Hepatocyte (in vitro differentiated cells): Measurements from ENCODE around the gene SLU7. TPM values are rescaled to one million over a fixed set of nuclear protein-coding genes. Genes with fewer than 3 reads are reported as not detected.

ENCODE experiments used
- DNase-seq: peaks from one replicate; pipeline ENCODE4 v3.0.0-alpha.2; 2016; ENCODE audit warnings: low spot score
- H2AFZ ChIP-seq: fragments of 200-600 bp; sonication (generic); 2 replicates; pipeline ENCODE4 v1.6.0; 2016; ENCODE audit warnings: antibody characterized with exemption, mild to moderate bottlenecking
- H3K27ac ChIP-seq: fragments of 200-600 bp; sonication (generic); 2 replicates; pipeline ENCODE4 v1.5.1; 2016; ENCODE audit warnings: mild to moderate bottlenecking
- H3K27me3 ChIP-seq: fragments of 200-600 bp; sonication (generic); 2 replicates; pipeline ENCODE4 v1.6.1; 2016
- H3K36me3 ChIP-seq: fragments of 200-600 bp; sonication (generic); replicated peaks from 2 replicates; pipeline ENCODE4 v1.5.1; 2016; ENCODE audit warnings: low read depth; ENCODE audit not compliant: insufficient read depth
- H3K4me1 ChIP-seq: fragments of 200-600 bp; sonication (generic); 2 replicates; pipeline ENCODE4 v1.5.1; 2016; ENCODE audit warnings: mild to moderate bottlenecking, moderate library complexity; ENCODE audit not compliant: insufficient read depth
- H3K4me2 ChIP-seq: fragments of 200-600 bp; sonication (generic); 2 replicates; pipeline ENCODE4 v1.6.0; 2016
- H3K4me3 ChIP-seq: fragments of 200-600 bp; sonication (generic); 2 replicates; pipeline ENCODE4 v1.5.1; 2016; ENCODE audit warnings: mild to moderate bottlenecking
- H3K79me2 ChIP-seq: fragments of 200-600 bp; sonication (generic); 2 replicates; pipeline ENCODE4 v1.6.0; 2017; ENCODE audit warnings: mild to moderate bottlenecking
- H3K9me2 ChIP-seq: fragments of 200-600 bp; sonication (generic); replicated peaks from 2 replicates; pipeline ENCODE4 v1.6.0; 2017; ENCODE audit warnings: mild to moderate bottlenecking; ENCODE audit not compliant: insufficient read depth
- H3K9me3 ChIP-seq: fragments of 200-600 bp; sonication (generic); 2 replicates; pipeline ENCODE4 v1.5.1; 2016; ENCODE audit warnings: low read depth, mild to moderate bottlenecking
- H4K20me1 ChIP-seq: fragments of 200-600 bp; sonication (generic); 2 replicates; pipeline ENCODE4 v1.6.0; 2016; ENCODE audit warnings: mild to moderate bottlenecking; ENCODE audit not compliant: insufficient read depth, poor library complexity, severe bottlenecking
- CTCF ChIP-seq: fragments of 200-600 bp; sonication (generic); IDR thresholded peaks from 2 replicates; pipeline ENCODE4 v1.5.1; 2016; ENCODE audit warnings: antibody characterized with exemption, mild to moderate bottlenecking; ENCODE audit not compliant: poor library complexity
- EZH2 ChIP-seq: fragments of 200-600 bp; sonication (generic); IDR thresholded peaks from 2 replicates; pipeline ENCODE4 v1.6.1; 2016; ENCODE audit warnings: antibody characterized with exemption, mild to moderate bottlenecking, borderline replicate concordance
- EZH2phosphoT487 ChIP-seq: fragments of 200-600 bp; sonication (generic); IDR thresholded peaks from one replicate; pipeline ENCODE4 v1.6.1; 2018; ENCODE audit warnings: antibody characterized with exemption, mild to moderate bottlenecking, low read depth, moderate library complexity; ENCODE audit not compliant: unreplicated experiment, severe bottlenecking
- WGBS: methylation state at CpG from one replicate; pipeline ENCODE4 v1.1.6; 2016; ENCODE audit warnings: low lambda C conversion rate; ENCODE audit errors: missing lambda C conversion rate; 5-methylcytosine and 5-hydroxymethylcytosine counted together
- polyA plus RNA-seq: library from polyadenylated mRNA; unstranded; fragments of >200 nt; fragmentation: Nextera tagmentation; extraction: Ambion mirVana; gene quantifications from 2 replicates; pipeline ENCODE4 v1.2.1, GENCODE V29; 2016
- total RNA-seq: library from RNA; depleted of rRNA; stranded (reverse); fragments of >200 nt; gene quantifications from 2 replicates; pipeline ENCODE4 v1.2.3, GENCODE V29; 2014

The SLU7 gene
- total and polyA plus RNA-seq, 2 experiments from 2014 or later: 45.0 to 62.5 TPM

DNA sequence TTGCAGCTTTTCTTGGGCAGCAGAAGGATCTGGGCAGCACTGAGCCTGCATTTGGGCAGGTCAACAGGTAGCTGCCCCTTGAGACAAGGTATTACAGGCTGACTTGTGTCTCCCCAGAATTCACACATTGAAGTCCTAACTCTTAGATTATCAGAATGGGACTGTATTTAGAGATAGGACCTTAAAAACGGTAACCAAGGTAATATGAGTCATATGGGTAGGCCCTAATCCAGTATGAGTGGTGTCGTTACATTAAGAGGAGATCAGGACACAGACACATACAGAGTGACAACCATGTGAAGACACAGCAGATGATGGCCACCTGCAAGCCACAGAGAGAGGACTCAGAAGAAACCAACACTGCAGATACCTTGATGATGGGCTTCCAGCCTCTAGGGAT, 51.6 kb downstream of the SLU7 start:
- peaks cover 9% of the 10 kb centered on the region for H3K4me1 ChIP-seq
- TF ChIP-seq CTCF (no peak), EZH2 (no peak), EZH2phosphoT487 (no peak)
- H3K36me3 ChIP-seq: no peaks in the 10 kb centered on the region
- H2AFZ ChIP-seq: no peak overlapping the region
- no peaks in the 10 kb centered on the region for H3K79me2 ChIP-seq
- peaks cover 18% of the 10 kb centered on the region for H3K27me3 ChIP-seq
- no peaks in the 10 kb centered on the region for H3K9me3 ChIP-seq
- WGBS: 59% methylated on average over 2 of the region's 2 CpGs
- no peak for DNase-seq
- H3K27ac ChIP-seq: no peak overlapping the region
- no peaks in the 10 kb centered on the region for H4K20me1 ChIP-seq
- no peaks in the 10 kb centered on the region for H3K9me2 ChIP-seq
- H3K4me2 ChIP-seq: no peak overlapping the region
- no peak overlapping the region for H3K4me3 ChIP-seq

DNA sequence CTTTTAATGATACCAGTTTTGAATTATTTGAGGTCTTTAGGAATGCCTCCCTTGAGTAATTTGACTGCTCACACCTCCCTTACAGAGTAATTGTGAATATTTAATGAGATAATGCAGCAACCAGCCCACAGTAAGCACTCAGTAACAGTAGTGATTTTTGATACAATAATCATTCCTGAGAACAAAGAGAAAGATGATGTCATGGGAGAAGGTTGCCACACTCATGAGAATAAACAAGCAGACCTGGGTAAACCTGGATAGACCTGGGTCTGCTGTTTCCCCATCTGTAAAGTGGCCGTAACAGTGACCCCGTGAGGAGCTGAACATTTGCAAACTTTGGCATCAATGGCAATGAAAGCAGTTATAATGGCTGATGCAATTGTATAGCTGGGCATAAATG, 52.7 kb downstream of the SLU7 start:
- Histone ChIP-seq H3K4me3 (no peak overlapping the region), H3K36me3 (no peaks in the 10 kb centered on the region), H3K9me3 (no peaks in the 10 kb centered on the region), H3K79me2 (no peaks in the 10 kb centered on the region), H2AFZ (no peak overlapping the region), H3K9me2 (no peaks in the 10 kb centered on the region), H3K27me3 (peaks cover 12% of the 10 kb centered on the region), H4K20me1 (no peaks in the 10 kb centered on the region), H3K27ac (no peak overlapping the region), H3K4me2 (no peak overlapping the region), H3K4me1 (peaks cover 9% of the 10 kb centered on the region)
- 89% methylated on average over 2 of the region's 2 CpGs for WGBS
- TF ChIP-seq EZH2phosphoT487 (no peak), EZH2 (no peak), CTCF (no peak)
- DNase-seq: no peak

DNA sequence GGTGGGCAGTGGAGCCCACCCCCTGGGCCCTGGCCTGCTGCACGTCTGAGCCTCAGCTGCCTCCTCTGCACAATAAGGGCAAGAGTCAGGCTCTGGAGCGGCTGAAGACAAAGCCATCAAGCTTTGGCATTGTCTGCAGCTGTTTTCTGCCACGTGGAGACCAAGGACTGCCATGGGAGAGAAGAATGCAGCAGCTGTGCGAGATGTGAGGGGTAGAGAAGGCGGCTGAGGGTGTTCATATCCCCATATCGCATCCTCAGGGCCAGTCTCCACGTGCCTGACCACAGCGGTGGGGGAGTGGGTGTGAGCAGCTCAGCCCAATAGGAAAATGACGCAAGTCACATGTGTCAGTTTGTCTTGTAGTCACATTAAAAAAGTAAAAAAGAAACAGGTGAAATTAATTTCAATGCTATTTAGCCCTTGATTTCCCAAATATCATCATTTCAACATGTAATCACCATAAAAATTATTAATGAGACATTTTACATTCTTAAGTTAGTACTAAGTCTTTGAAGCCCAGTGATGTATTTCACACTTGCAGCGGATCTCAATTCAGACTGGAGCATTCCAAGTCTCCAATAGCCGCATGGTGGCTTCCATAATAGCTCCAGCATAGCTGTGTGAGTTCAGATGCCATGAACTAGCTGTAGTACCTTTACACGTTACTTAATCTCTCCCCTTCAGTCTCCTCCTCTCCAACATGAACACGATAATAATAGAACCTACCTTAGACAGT, 55.1 kb downstream of the SLU7 start:
- H3K27me3 ChIP-seq: no peaks in the 10 kb centered on the region
- no peak overlapping the region for H3K4me3 ChIP-seq
- TF ChIP-seq EZH2 (no peak), EZH2phosphoT487 (no peak), CTCF (no peak)
- no peaks in the 10 kb centered on the region for H4K20me1 ChIP-seq
- peak overlapping the region; percentile 2 for H3K4me2 ChIP-seq
- no peaks in the 10 kb centered on the region for H3K36me3 ChIP-seq
- H2AFZ ChIP-seq: peak overlapping the region; percentile 3
- H3K79me2 ChIP-seq: no peaks in the 10 kb centered on the region
- 74% methylated on average over 13 of the region's 13 CpGs for WGBS
- peak overlapping the region; percentile 74 for H3K27ac ChIP-seq
- no peaks in the 10 kb centered on the region for H3K9me3 ChIP-seq
- no peaks in the 10 kb centered on the region for H3K9me2 ChIP-seq
- no peak for DNase-seq
- peaks cover 23% of the 10 kb centered on the region for H3K4me1 ChIP-seq
